Suppressor macrophage (primary cell): Measurements from ENCODE around the gene ALOXE3.

Experiments
- DNase-seq, 4 experiments: peaks; one replicate each; pipeline ENCODE4 v3.0.0-alpha.2; 2020 to 2022

Gene ALOXE3

DNA sequence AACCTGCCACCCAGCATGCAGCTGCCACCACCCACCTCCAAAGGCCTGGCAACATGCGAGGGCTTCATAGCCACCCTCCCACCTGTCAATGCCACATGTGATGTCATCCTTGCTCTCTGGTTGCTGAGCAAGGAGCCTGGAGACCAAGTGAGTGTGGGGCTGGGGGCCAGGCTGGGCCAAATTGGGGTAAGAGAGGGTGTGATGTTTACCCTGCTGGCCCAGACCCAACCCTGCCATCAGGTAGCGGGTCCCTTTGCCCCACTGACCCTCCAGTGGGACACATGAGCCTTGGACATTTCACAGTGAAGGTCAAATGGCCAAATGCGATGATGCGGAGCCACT is 70.6 kb downstream of the ALOXE3 start:
- DNase-seq = no peak

DNA sequence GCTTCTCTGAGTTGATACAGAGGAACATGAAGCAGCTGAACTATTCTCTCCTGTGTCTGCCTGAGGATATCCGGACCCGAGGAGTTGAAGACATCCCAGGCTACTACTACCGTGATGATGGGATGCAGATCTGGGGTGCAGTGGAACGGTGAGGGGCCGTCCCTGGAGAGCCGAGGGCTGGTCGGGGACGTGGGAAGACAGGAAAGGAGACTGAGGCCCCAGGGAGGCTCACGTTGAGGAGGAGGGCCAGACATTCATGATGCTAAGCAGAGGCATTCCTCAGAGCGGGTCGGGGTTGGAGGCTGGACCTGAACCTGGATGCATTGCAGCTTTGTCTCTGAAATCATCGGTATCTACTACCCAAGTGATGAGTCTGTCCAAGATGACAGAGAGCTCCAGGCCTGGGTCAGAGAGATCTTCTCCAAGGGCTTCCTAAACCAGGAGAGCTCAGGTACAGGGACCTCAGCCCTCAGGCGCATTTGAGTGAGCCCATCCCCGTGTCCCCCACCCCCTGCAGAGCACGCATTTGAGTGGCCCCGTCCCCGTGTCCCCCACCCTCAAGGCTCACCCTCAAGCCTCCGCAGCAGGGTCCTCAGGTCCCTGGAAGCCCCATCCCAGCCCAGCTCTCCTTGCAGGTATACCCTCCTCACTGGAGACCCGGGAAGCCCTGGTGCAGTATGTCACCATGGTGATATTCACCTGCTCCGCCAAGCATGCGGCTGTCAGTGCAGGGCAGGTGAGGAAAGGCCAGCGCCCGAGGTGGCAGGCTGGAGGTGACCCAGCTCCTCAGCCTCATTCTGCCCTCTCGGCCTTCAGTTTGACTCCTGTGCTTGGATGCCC is 71.2 kb downstream of the ALOXE3 start:
- DNase-seq = no peak

DNA sequence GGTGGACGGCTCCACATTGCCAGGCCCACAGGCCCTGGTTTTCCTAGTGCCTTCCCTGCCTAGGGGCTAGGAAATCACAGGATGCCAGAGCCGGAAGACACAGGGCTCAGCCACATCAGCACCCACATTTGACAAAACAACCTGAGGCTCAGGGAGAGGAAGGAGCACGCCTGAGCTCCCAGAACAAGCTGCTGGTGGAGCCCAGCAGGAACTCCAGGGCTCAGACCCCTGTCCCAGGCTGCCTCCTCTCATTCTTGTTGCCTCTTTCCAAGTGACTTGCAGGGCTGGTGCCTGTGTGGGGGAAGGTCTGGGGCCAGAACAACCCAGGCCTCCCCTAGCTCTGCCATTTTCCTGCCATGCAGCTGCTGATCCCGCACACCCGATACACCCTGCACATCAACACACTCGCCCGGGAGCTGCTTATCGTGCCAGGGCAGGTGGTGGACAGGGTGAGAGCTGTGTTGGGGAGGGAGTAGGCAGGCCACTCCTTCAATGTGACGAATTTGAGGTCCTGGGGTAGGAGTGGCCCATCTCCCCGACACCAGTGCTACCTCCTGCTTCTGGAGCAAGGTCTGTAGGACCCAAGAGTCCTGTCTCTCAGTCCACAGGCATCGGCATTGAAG is 71.9 kb downstream of the ALOXE3 start:
- no peak for DNase-seq
